GM21360 (cell line): ENCODE measurements around the gene CLPTM1.
A peak's percentile ranks its signal among the peaks of the same experiment; 100 is the strongest.
"Not testable (repeated sequence)": the region's sequence is repeated elsewhere in the genome, so short reads cannot be mapped to it uniquely, and the experiment has no call there.

Source experiments
- ATAC-seq: cut with Tn5 transposase; IDR thresholded peaks from one replicate; pipeline ENCODE4 v1.9.1; 2021; ENCODE audit warnings: mild to moderate bottlenecking, moderate library complexity; ENCODE audit not compliant: unreplicated experiment

CLPTM1 gene

GRCh38 chr19:44973982-44974735 is 19.0 kb downstream of the CLPTM1 start:
- ATAC-seq = no peak

- ATAC-seq = no peak
Measured at GRCh38 chr19:44974857-44975256, 19.7 kb downstream of the CLPTM1 start.

GRCh38 chr19:44975444-44975843 is 20.3 kb downstream of the CLPTM1 start:
- no peak for ATAC-seq

- ATAC-seq = no peak
Measured at GRCh38 chr19:44984005-44984404, 28.8 kb downstream of the CLPTM1 start.

GRCh38 chr19:44985445-44985844 is 30.3 kb downstream of the CLPTM1 start:
- no peak for ATAC-seq

- ATAC-seq = no peak
Measured at GRCh38 chr19:44986389-44986788, 31.2 kb downstream of the CLPTM1 start.

- no peak for ATAC-seq
Measured at GRCh38 chr19:44987148-44987675, 32.0 kb downstream of the CLPTM1 start.

GRCh38 chr19:44988273-44988672 is 33.1 kb downstream of the CLPTM1 start:
- no peak for ATAC-seq

- ATAC-seq = no peak
Measured at GRCh38 chr19:44988896-44989556, 33.8 kb downstream of the CLPTM1 start.

- ATAC-seq = no peak
Measured at GRCh38 chr19:44990459-44990858, 35.3 kb downstream of the CLPTM1 start.

- ATAC-seq = no peak
Measured at GRCh38 chr19:44990966-44991365, 35.8 kb downstream of the CLPTM1 start.

GRCh38 chr19:44992336-44993163 is 37.4 kb downstream of the CLPTM1 start:
- ATAC-seq = no peak

GRCh38 chr19:44993526-44993925 is 38.3 kb downstream of the CLPTM1 start:
- no peak for ATAC-seq

- ATAC-seq = no peak
Measured at GRCh38 chr19:44993926-44994537, 38.9 kb downstream of the CLPTM1 start.

GRCh38 chr19:44998025-44998424 is 42.8 kb downstream of the CLPTM1 start:
- ATAC-seq = no peak

GRCh38 chr19:44999131-44999925 is 44.1 kb downstream of the CLPTM1 start:
- not testable (repeated sequence) for ATAC-seq

GRCh38 chr19:45000665-45001064 is 45.5 kb downstream of the CLPTM1 start:
- not testable (repeated sequence) for ATAC-seq

- ATAC-seq = peak; percentile 41
Measured at GRCh38 chr19:45001087-45001739, 46.0 kb downstream of the CLPTM1 start, which contains the start of gene RELB. RELB (plus strand) TSS chr19:45001464; CDS start chr19:45001580, 116 bp downstream.

GRCh38 chr19:45003485-45003884 is 48.3 kb downstream of the CLPTM1 start:
- no peak for ATAC-seq
